NCI-H146 (cell line): ENCODE data around the gene CERS3.

ENCODE experiments used
- DNase-seq: peaks from one replicate; lab custom pipeline; 2025; lab: John Stamatoyannopoulos, UW

Gene CERS3

GRCh38 chr15:100529556-100529955 lies 806 bp upstream of the CERS3 start:
- DNase-seq, result no peak

- DNase-seq, result no peak
These were observed 2.7 kb downstream of the CERS3 start for GRCh38 chr15:100526027-100526481.

- DNase-seq, result no peak
These were observed 3.3 kb downstream of the CERS3 start for GRCh38 chr15:100525436-100525835.

- DNase-seq, result no peak
These were observed 4.4 kb downstream of the CERS3 start for GRCh38 chr15:100524326-100524725.

GRCh38 chr15:100521907-100522306 lies 6.8 kb downstream of the CERS3 start:
- no peak for DNase-seq

DNA sequence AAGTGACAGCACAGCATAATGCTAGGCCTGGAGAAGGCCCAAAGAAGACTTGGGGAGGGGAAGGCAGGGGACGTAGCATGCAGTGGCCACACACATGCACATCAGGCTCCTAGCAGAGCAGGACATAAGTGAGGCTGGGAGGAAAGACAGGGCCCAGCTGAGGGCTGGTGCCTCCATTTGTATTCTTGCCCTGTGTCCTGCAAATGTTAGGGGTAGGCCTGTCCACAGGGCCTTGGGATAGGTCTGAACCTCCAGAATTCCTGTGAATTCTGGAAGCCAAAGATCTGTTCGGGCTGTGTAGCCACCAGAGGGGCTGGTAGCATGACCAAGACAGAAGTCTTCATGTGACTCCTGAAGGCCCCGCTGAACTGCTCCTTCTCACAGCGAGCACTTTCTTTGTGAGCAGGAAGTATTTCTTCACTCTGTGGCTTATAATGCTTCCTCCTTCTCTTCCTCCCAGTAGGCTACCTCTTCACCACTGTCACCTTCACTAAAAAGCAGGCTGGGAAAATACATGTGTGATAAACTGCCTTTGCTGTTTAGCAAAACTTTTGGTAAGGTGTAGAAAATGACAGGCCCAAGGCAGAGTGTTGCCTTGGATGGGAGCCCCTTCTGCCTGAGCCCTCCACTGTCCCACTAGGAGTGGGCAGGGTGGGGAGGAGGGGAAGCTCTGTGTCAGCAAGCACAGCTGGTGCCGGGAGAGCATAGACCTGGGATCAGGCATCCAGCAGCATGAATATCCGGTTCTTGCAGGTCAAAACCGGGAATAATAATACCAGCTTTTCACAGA lies 8.4 kb downstream of the CERS3 start:
- DNase-seq, result no peak

DNA sequence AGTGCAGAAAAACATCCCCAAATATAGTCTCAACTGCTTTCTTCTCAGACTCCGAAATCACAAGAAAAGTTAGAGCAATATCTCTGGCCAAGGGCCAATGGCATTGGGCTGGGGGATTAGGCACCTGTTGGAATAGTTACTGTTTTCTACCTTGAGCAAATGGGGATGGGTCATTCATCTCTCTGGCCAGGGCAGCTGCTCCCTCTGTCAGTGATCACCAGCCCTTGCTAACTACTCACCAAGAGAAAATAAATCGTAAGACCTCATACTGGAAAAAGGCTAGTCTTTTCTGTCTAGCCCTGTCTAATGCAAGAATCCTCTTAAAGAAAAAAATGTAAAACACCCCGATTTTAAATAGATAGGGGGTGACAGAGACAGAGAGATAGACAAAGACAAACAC lies 10.9 kb downstream of the CERS3 start:
- DNase-seq, result no peak

- no peak for DNase-seq
These were observed 11.9 kb downstream of the CERS3 start for GRCh38 chr15:100516643-100517512.

GRCh38 chr15:100515758-100516157 lies 13.0 kb downstream of the CERS3 start:
- DNase-seq, result no peak

DNA sequence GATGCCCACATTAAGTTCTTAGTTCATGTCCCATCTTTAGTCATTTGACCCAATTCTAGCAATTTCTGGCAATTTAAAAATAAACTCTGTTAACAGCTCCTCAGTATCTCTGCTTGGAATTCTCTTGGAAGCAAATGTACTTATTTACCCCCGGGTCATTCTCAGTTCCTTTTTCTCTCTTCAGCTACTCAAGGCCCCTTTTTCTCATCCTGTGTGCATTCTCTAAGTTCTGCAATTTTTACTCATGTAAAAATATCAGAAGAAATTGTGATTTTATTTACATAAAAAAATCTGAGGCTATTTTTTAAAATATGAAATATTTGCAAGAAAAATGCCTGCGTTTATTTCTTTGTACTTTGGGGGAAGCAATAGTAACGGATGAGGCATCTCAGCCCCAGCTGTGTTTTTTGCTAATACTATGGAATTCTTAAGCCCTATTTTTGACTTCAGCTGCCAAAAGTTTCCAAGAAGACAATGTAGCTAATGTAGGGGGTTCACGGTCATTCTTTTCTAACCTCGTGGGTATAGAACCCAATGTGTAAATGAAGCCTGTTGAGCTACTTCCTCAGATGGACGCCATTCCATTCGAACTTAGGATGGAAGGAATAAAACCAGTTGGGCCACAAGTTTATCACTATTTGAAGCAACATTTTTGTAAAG lies 20.0 kb downstream of the CERS3 start:
- no peak for DNase-seq

DNA sequence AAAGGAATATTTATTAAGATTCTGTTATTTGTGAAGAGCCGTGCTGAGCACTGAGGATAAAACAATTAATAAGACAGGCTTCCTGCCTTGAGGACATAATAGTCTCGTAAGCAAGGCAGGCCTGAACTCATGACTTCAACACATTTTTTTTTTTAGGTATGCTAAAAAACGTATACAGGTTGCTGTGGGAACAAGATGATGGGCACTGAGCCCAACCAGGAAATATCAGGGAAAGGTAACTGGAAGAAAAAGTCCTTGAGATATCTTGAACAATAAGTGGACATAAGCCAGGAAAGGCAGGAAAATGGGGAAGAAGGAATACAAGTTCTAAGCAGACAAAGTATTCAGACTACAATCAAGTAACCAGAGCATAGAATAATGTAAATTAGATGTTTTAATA lies 26.1 kb downstream of the CERS3 start:
- no peak for DNase-seq

GRCh38 chr15:100501117-100501516 lies 27.6 kb downstream of the CERS3 start:
- DNase-seq, result no peak

DNA sequence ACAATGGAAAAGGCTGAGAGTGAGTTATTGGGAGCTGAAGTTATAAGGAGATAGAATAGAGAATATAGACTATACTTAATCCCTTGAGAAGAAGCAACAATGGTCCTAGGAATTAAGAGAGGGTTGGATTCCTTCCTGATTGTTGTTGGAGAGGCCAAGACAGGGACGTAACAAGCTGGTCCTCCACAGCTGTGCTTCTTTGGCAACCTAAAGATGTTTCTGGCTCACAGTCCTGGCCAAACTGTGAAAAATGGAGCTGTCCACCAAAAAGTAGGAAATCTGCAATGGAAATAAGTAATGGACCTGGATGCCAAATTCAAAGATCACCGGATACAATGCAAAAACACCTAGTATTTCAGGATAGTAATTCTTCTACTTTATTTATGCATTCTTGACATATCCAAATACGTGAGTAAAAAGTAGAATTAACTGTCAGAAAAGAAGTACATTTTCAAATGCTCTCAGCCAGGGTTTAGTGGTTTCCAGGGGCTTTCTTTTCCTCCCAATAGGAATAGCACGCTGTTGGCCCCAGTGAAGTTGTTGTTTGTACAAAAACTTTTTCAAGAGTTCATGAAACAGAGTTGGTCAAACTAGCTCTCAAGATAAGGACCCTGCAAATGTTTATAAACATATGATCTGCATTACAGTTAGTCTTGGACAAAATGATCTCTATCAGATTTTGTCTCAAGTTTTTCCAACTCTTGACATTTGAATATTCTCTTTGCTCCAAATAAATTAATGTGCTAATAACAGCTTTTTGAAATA lies 28.3 kb downstream of the CERS3 start:
- DNase-seq, result no peak

DNA sequence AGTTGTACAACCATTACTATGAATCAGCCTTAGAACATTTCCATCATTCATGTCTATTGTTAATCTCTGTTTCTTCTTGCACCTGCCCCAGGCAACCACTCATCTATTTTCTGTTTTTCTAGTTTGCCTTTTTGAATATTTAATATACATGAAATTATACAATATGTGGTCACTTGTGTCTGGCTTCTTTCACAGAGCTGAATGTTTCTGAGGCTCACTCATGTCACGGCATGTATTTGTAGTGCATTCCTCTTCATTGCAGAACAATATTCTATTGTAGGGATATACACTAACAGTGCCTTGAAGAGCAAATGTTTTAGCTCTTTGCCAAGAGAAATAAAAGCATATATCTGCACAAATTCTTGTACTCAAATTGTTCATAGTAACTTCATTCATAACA lies 32.9 kb downstream of the CERS3 start:
- no peak for DNase-seq

DNA sequence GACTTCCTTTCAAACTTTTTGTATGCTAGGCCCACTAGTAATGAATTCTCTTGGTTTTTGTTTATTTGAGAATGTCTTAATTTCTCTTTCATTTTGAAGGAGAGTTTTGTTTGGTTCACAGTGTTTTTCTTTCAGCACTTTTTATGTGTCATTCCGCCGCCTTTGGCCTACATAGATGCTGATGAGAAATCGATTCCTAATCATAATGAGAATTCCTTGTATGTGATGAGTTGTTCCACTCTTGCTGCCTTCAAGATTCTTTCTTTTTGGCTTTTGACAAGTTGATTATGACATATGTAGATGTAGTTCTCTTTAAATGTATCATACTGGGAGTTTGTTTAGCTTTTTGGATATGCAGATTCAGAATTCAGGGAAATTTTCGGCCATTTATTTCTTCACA lies 35.5 kb downstream of the CERS3 start:
- no peak for DNase-seq

- no peak for DNase-seq
These were observed 44.3 kb downstream of the CERS3 start for GRCh38 chr15:100484443-100484842.

DNA sequence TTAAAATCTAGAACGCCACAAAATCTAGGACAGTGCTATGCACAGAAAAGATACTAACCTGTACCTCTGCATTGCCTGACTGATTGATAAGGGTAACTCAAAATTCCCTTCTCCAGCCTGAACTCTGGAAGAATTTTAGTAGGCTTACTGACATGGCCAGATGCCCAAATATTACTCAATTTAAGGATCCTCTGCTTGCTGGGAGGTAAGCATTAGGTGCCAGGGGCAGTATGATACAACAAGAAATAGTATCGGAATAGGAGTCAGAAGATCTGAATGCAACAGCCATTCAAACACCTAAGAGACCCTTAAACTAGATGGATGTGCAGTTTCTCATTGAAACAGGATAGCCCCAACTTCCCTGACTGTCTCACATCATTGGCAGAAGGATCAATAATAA lies 45.4 kb downstream of the CERS3 start:
- DNase-seq, result no peak

GRCh38 chr15:100476805-100477204 lies 51.9 kb downstream of the CERS3 start:
- no peak for DNase-seq

- no peak for DNase-seq
These were observed 56.0 kb downstream of the CERS3 start for GRCh38 chr15:100472736-100473135.

GRCh38 chr15:100471933-100472332 lies 56.8 kb downstream of the CERS3 start:
- DNase-seq, result no peak

DNA sequence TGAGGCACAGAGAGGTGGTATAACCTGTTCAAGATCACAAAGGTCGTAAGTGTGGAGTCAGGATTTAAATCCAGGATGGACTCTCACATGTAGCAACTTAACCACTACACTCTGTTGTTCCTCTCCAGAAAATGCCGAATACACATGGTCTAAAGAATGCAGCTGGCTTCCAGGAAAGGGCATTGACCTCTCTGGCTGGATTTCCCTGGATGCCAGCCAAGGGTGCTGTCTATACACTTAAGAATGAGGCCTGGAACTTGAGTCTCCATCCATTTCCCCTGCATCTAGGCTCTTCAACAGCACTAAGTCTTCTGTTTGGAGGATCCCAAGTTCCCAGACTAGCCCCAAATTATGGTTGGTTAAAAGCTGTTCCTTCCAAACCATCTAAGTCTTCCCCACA lies 60.5 kb downstream of the CERS3 start:
- no peak for DNase-seq

DNA sequence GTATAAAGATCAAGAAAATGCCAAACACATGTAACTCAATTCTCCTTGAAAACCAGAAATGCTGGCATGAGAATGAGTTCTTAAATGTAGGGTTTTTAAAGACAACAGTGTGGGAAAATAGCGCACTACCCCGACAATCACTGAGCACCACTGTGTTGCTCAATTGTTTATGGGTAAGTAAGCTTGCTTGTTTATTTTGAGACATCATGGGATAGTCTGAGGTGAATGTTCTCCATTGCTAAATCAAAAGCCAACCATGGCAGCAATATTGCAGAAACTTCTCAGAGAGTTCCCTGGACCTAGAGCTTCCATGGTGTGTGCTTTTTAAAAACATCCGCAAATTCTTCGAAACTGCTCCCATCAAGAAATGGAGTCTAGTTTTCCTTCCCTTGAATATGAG lies 62.7 kb downstream of the CERS3 start:
- DNase-seq, result no peak
